Lung (tissue), 12 donors: Measurements from ENCODE around the gene ELF1. TPM values are rescaled to one million over a fixed set of nuclear protein-coding genes. Genes with fewer than 3 reads are reported as not detected.

ENCODE experiments used
- ATAC-seq: fragments of 200-7000 bp; cut with Tn5 transposase; one replicate; pipeline ENCODE4 v1.9.1; 2020; ENCODE audit warnings: moderate number of reproducible peaks; ENCODE audit not compliant: insufficient read depth, low FRiP score
- DNase-seq, 3 donors: peaks; one replicate each; pipeline ENCODE4 v3.0.0-alpha.2; 2013 to 2017
- H3K27ac ChIP-seq, 2 donors: one replicate each; pipeline ENCODE4 v1.5.1; 2013; ENCODE audit warnings: mild to moderate bottlenecking in 2 of 2, moderate library complexity in 2 of 2, control low read depth in 1 of 2, inconsistent platforms in 1 of 2, low read depth in 1 of 2, low read length in 1 of 2
- H3K27me3 ChIP-seq, 3 donors: one replicate each; pipeline ENCODE4 v1.5.1; 2013; ENCODE audit warnings: low read length in 2 of 3; ENCODE audit not compliant: control insufficient read depth in 3 of 3, insufficient read depth in 3 of 3
- H3K36me3 ChIP-seq, 4 donors: one replicate each; pipeline ENCODE4 v1.5.1; 2013; ENCODE audit warnings: low read length in 4 of 4, mild to moderate bottlenecking in 1 of 4, moderate library complexity in 1 of 4; ENCODE audit not compliant: control insufficient read depth in 4 of 4, insufficient read depth in 4 of 4
- H3K4me1 ChIP-seq, 5 donors: one replicate each; pipeline ENCODE4 v1.5.1; 2013; ENCODE audit warnings: low read length in 5 of 5, mild to moderate bottlenecking in 2 of 5, moderate library complexity in 1 of 5; ENCODE audit not compliant: control insufficient read depth in 5 of 5, insufficient read depth in 5 of 5
- H3K4me3 ChIP-seq: one replicate; pipeline ENCODE4 v1.5.1; 2013; ENCODE audit warnings: mild to moderate bottlenecking, control low read depth, moderate library complexity
- H3K9ac ChIP-seq, 2 donors: one replicate each; pipeline ENCODE4 v1.5.1; 2013; ENCODE audit warnings: low read length in 2 of 2, control low read depth in 1 of 2; ENCODE audit not compliant: insufficient read depth in 1 of 2
- H3K9me3 ChIP-seq, 4 donors: one replicate each; pipeline ENCODE4 v1.5.1; 2013; ENCODE audit warnings: low read length in 3 of 4, mild to moderate bottlenecking in 1 of 4, moderate library complexity in 1 of 4; ENCODE audit not compliant: control insufficient read depth in 4 of 4, insufficient read depth in 3 of 4
- WGBS, 2 donors: extraction: QIAGEN DNeasy Blood & Tissue Kit; methylation state at CpG; one replicate each; pipeline ENCODE4 v1.1.7; 2013; 5-methylcytosine and 5-hydroxymethylcytosine counted together
- polyA plus RNA-seq, 2 donors: library from polyadenylated mRNA; stranded (reverse); fragments of 200-250 nt; gene quantifications; one replicate each; pipeline ENCODE4 v1.2.1, GENCODE V29; 2013
- total RNA-seq, 2 donors: library from RNA; depleted of rRNA in 1 of 2; stranded (reverse); fragments of >200 nt in 1 of 2; gene quantifications; one replicate each; pipeline ENCODE4 v1.2.1, GENCODE V29; 2014 to 2021
- TF ChIP-seq, protein P1 (sequence below): IDR thresholded peaks from 2 replicates; pipeline ENCODE4 v1.5.1; 2012; ENCODE audit warnings: mild to moderate bottlenecking; ENCODE audit errors: control extremely low read depth, extremely low read depth
- donor health status: control.
- donor health status: control.
- donor health status: Bipolar disorder and iron deficiency.
- donor health status: healthy.
- donor health status: DM: yes; HTN: yes; CAD: no.

Gene ELF1
- total and polyA plus RNA-seq, 4 donors = 10.8 to 107 (median 63.6) TPM

DNA sequence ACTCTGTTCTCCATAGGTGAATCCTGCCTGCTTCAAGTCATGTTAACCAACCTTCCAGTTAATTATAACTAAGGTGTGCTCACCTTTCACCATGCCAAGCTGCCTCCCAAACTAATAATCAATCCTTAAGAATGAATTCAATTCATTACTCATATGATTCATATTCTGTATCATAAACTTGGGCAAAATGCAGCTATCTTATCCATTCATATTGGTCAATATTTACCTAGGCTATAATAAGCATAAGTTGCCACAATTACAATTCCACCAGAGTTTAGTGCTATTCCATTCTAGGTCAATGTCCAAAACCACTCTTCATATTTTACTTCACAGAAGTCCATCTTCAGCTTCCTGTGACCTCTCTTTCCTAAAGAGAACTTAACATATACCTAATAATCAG lies 13.4 kb downstream of the ELF1 start:
- Histone ChIP-seq H3K27me3 (no peaks in the 10 kb centered on the region), H3K9me3 (no peaks in the 10 kb centered on the region), H3K27ac (no peak overlapping the region), H3K4me3 (no peak overlapping the region), H3K9ac (no peak overlapping the region), H3K4me1 (peaks cover 0 to 13% (median 6%) of the 10 kb centered on the region in 5 donors), H3K36me3 (no peaks in the 10 kb centered on the region)
- DNase-seq (no peak), ATAC-seq (no peak)
- TF ChIP-seq, protein P1, sequence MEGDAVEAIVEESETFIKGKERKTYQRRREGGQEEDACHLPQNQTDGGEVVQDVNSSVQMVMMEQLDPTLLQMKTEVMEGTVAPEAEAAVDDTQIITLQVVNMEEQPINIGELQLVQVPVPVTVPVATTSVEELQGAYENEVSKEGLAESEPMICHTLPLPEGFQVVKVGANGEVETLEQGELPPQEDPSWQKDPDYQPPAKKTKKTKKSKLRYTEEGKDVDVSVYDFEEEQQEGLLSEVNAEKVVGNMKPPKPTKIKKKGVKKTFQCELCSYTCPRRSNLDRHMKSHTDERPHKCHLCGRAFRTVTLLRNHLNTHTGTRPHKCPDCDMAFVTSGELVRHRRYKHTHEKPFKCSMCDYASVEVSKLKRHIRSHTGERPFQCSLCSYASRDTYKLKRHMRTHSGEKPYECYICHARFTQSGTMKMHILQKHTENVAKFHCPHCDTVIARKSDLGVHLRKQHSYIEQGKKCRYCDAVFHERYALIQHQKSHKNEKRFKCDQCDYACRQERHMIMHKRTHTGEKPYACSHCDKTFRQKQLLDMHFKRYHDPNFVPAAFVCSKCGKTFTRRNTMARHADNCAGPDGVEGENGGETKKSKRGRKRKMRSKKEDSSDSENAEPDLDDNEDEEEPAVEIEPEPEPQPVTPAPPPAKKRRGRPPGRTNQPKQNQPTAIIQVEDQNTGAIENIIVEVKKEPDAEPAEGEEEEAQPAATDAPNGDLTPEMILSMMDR = no peak

DNA sequence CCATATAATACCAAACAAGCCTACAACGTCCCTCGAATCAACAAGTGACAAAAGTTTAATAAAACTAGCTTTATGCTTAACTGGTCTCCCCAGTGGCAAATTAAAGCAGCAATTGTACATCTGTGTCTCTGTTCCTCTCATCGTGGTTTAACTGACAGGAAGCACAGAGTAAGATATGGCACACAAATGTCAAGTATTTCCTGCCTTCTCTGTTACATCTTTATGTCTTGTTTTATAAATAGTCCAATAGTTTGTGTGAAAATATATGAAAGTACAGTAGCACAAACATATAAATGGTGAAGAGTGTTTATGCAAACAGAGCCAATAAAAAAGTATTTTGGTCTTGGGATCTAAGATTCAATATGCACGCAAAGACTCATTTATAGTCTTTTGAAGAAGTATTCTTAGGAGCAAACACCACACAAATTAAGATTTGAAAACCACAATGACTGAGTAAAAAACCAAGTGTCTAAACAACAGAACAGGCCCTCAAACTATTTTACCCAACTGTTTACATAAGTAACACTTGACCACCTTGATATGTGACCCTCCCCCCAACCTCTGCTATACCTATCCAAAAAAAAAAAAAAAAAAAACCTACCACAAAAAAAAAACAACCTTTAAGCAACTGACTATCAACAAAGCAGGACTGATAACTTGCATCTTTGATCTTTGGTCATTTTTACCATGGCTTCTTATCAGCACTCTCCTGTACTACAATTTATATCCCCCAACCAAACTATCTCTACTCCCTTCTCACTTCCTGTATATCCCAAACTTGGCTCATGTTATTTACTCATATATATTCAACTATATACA lies 14.0 kb downstream of the ELF1 start:
- Histone ChIP-seq H3K27ac (no peak overlapping the region), H3K4me1 (peaks cover 0 to 13% (median 6%) of the 10 kb centered on the region in 5 donors), H3K9me3 (no peaks in the 10 kb centered on the region), H3K27me3 (no peaks in the 10 kb centered on the region), H3K9ac (no peak overlapping the region), H3K36me3 (no peaks in the 10 kb centered on the region), H3K4me3 (no peak overlapping the region)
- 8 to 17% methylated on average over 4 of the region's 4 CpGs for WGBS, 2 donors
- ATAC-seq (no peak), DNase-seq (no peak)
- TF ChIP-seq, protein P1 = no peak

DNA sequence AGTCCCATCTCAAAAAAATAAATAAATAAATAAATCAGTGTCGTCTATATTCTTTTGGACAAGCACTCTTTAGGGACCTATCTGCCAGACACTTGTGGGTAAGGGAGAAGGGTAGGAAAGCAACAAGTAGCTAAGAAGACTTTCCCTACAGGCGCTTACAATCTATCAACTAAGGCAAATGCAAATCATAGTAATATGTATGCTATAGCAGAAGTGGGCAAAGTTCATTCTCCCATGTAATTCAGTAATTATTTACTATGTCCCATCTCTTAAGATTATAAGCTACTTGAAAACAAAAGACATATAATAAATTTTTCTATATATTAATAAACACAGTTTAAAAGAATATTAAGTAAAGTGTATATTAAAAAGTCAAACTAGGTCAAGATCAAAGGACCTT lies 16.5 kb downstream of the ELF1 start:
- Histone ChIP-seq H3K9me3 (no peaks in the 10 kb centered on the region), H3K4me1 (peaks cover 0 to 13% (median 8%) of the 10 kb centered on the region in 5 donors), H3K27ac (no peak overlapping the region), H3K4me3 (no peak overlapping the region), H3K9ac (no peak overlapping the region), H3K27me3 (no peaks in the 10 kb centered on the region), H3K36me3 (peaks cover 0 to 2% (median 0%) of the 10 kb centered on the region in 4 donors)
- TF ChIP-seq, protein P1 = no peak
- DNase-seq (no peak), ATAC-seq (no peak)
- 71 to 88% methylated on average over 2 of the region's 2 CpGs for WGBS, 2 donors
